SIG-M5 treated with dmso at 0.1 percent for 504 hours (cell line): ENCODE data around the gene HLA-DMB.
A peak's percentile ranks its signal among the peaks of the same experiment; 100 is the strongest.

Experiments
- DNase-seq: peaks from one replicate; lab custom pipeline; 2025; ENCODE audit not compliant: unreplicated experiment; lab: John Stamatoyannopoulos, UW

The HLA-DMB gene

DNA sequence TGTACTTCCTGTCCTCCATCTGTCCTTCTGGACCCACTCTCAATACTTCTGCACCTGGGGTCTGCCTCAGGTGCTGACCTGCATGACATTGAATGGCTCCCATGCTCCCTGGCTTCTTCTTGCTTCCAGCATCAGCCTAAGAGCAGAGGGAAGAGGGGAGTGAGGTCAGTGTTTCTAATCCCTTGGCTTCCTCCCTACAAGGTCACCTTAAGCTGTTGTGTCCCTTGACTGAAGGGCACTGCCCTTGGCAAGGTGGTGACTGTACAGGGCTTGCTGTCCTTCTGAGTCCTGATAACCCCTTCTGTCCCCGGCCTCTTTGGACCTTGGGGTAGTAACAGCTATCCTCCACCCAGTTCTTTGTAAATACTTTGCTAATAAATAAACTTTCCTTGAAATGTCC, 9.6 kb downstream of the HLA-DMB start:
- no peak for DNase-seq

DNA sequence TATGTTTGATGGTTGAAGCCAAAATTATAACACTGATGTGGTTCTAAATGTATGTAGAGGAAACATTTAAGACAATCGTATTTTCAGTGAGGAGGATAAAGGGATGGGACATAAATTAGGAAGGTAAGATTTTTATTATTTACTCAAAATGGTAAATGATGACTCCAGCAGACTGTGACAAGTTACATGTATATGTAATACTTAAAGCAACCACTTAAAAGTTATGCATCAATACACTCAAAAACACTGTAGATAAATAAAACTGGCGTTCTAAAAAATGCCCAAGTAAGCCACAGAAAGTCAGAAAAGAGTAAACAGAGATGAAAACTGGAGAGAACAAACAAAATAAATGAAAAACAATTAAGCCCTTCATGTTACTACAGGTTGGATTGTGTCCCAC, 18.7 kb downstream of the HLA-DMB start:
- DNase-seq = no peak

DNA sequence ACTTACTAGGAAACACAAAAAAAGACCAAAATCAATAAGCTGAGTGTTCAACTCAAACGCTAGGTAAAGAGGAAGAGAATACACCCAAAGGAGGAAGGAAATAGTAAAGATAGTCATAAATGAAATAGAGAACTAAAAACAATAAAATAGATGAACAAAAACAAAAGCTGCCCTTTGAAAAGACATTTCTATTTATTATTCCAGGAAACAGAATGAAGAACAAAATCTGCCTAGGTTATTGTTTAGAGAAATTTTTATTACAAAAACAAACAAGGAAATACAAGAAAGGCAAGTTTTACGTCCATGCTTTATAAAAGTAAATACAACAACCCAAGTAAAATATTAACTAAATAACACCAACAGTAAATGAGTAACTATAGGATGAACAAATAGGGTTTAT, 20.1 kb downstream of the HLA-DMB start:
- peak; percentile 23 for DNase-seq

DNA sequence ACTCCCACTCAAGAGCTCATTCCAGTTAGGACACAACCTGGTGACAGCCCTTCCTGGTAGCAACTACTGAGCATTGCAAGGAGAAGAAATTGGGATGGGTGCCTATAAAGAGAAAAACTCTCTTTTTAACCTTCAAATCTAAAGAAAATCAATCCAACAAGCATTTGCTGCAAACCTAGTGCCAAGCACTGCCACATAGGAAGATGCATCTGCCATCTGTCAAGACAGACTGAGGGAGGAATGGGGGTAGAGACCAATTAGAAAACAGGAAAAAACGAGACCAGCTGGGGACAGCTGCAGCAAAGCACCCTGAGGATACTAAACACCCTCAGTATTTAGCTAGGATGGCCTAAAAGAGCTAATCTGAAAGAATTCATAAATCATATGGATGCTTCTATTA, 27.9 kb downstream of the HLA-DMB start:
- DNase-seq = no peak

DNA sequence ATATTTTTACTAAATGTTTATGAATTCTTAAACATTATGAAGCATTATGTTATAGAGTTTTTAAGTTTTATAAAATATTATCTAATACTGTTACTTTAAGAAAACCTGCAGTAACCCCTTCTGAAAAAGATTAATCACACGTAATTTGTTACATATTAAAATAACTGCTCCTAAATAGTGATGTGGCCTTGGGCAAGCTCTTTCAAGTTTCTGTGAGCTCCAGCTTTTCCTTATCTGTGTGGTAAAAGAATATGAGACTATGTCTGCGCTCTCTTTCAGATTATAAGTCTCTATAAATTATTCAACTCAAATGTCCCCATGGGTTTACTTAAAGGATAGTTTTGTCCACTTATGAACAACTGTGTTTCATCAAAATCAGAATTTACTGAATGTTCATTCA, 31.9 kb downstream of the HLA-DMB start:
- DNase-seq = no peak

DNA sequence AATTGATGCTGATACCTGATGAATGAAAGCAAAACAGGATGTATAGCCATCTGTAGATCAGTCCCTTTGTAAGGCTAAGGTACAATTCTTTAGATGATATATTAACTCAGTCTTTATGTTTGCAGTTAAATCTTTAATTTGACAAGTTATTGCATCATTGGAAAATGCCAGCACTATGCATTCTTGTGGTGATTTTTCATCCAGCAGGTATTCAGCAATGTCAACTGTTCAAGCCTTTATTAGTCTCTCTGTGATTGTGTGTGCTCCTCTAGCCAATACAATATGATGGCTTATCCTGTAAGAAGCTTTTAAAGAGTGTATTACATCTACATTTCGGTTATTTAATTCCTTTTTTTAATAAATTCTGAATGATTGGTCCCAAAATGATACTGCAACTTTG, 34.3 kb downstream of the HLA-DMB start:
- DNase-seq = no peak

DNA sequence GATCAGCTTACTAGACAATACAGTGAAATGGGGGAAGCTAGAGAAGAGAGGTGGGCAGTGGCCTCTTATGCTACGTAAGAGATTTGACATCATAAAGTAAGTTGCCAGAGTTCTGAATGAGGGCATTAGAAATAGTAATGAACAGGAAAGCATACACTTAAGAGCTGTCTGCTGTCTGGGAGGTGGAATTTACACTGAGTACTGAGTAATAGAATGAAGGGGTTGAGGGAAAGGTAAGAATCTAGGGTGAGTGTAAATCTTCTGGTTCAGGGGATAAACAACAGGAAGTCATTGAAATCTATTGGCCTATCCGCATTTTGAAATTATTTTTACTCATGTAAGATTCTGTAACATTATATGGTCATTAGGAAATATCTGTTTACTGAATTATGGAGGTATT, 35.8 kb downstream of the HLA-DMB start:
- no peak for DNase-seq

DNA sequence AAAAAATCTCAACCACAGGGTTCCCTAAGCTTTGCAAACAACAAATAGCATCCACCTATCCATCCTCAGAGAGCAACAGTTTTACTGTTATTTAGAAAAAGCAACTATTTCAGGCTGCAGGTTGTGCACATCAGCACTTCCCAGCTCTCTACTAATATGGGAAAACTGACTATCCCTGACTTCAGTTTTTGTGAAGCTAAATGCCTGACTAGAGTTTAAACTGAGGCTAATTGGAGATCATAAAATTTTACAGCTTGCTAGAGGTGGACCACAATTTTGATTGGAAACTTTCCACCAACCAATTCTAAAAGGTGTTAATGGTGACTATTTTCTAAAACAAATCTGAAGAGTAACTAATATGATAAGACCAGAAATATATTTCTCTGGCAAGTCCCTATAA, 36.9 kb downstream of the HLA-DMB start:
- no peak for DNase-seq

DNA sequence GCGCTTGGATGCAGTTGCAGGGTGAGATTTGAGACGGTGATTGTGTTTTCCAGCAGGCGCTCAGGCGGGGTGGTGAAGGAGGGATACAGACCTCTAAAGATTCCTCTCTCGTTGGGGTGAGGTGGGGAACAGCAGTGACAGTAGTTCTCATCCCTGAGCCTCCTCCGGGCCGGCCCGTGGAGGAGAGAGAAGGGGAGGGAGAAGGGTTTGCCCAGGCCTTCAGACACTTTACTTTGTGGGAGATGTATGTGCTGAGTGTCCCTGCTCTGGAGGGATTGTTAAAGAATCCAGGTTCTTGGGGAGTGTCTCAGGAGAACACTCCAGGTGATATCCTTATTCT, 45.9 kb downstream of the HLA-DMB start:
- DNase-seq = peak; percentile 44

DNA sequence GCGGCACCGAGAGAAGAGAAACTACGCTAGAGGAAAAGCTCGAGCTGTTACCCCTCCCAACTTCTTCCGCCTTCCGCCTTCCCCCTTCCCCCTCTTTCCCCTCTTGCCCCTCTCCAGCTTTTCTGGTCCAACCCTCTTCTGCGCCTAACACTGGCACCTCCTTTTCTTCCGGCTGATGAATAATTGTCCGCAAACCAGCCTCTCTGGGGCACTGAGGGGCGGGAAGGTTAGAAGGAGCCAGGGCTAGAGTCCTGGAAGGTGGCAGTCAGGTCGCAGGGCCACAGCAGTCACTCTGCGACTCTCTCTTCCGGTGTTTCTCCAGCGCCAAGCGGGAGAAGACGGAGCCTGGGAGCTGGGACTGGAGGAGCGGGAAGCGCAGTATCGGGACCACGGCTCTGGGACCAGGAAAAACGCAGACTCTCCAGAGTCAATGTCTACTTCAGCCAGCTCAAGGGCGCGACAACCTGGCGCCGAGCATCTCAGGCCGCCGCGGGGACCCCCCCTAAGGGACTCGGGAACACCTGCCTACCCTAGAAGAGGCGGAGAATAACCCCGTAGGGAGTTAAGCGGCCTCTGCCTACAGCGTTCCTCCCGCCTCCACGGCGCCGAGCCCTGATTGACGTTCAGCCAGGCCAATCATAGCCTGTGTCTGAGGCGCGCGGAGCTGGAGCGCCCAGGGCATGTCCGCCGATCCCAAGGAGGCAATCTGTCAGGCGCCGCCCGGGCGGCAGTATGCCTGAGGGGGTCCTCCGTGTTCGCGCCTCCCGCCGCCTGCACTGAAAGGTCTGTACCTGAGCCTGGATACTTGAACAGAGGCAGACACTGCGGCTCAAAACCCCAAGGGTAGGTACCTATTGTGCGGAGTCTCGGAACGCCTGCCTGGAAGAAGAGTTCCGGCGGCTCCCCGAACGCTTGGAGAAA, 46.5 kb downstream of the HLA-DMB start:
- peak; percentile 79 for DNase-seq

DNA sequence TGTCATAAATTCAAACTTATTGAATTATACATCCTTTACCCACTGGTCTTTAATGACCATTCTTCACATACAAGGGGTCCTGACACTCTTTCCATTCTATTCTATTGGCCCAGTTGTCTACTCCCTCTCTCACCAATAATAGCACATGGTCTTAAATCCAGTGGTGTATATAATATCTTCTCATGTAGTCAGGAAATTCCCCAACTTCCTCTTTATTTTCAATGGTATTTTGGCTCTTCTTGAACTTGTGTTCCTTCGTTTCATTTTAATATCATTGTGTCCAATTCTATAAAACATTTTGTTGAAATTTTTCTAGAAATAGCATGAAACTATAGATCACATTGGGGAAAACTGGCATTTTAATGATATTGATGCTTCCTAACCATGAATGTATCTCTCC, 50.0 kb downstream of the HLA-DMB start:
- DNase-seq = peak; percentile 4

DNA sequence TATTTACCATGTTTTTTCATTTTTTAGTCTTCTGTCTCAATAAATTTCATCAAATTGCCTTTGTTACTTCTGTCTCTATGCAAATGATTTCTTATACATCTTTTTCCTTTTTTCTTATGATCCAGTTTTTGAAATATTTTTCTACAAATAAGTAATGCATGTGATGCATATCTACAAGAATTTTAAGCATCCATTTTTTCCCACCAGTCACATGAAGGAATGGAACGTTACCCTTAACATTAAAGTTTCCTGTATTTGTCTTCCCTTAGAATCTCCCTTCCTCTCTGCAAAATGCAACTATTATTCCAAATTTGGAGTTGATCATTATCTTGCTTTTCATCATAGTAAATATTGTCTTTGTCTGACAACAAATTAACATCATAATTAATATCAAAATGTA, 51.3 kb downstream of the HLA-DMB start:
- DNase-seq = no peak

DNA sequence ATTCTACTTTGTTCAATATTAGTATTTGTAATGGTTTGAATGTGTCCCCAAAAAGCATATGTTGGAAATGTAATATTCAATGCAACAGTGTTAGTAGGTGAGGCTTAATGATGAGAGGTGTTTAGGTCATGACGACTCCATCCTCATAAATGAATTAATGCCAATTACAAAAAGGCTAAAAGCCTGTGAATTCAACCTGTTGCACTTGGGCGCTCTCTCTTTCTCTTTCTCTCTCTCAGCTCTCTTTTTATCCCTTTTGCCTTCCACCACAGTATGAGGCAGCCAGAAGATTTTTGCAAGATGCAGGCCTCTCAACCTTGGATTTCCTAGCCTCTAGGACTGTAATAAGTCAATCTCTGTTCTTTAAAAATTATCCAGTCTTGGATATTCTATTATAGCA, 52.3 kb downstream of the HLA-DMB start:
- no peak for DNase-seq

DNA sequence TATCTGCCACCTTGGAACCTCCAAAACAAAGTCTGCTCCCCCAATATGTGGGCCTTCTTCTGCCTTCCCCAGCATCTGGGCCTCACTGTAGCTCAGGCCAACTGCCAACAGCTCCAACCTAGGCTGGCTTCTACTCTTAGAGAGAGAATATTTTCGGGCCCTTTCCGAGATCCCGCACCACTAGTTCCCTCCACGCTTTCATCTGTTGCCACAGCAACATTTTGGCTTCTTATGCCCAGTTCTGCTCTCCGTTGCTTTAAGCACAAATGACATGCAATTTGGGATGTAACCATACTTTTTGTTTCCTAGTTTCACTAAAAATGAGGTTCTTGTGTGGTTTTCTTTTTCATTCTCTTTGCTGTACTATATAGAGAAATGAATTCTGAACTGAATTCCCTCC, 53.2 kb downstream of the HLA-DMB start:
- no peak for DNase-seq

DNA sequence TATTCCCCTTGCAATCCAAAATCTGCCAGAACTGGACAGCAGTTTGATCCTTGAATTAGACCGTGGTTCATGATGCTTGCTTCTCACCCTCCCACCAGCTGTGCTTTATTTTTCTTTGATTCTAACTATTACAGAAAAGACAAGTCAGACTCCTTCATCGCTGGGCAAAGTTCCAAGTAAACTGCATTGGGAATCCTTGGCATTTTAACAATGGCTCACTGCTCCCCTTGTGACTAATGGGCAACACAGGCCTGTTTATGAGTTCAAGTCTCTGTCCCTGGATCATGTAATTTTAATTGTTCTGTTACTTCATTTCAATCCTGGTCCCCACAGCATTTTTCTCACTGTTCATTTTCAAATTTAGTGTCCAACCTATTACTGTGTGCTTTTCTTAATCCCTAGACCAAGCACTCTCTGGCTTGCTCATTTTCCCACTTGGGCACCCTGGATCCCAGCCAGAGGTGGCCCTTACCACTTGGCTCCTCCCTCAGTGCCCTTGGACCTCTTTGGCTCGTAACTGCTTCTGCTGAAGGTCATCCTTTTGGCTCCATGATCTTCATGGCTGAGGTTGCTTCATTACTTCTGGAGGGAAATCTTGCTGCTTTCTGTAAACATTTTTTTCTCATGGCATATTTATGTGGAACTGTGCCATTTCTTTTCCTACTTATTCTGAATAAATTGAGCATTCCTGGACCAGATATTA, 54.0 kb downstream of the HLA-DMB start:
- DNase-seq = no peak

DNA sequence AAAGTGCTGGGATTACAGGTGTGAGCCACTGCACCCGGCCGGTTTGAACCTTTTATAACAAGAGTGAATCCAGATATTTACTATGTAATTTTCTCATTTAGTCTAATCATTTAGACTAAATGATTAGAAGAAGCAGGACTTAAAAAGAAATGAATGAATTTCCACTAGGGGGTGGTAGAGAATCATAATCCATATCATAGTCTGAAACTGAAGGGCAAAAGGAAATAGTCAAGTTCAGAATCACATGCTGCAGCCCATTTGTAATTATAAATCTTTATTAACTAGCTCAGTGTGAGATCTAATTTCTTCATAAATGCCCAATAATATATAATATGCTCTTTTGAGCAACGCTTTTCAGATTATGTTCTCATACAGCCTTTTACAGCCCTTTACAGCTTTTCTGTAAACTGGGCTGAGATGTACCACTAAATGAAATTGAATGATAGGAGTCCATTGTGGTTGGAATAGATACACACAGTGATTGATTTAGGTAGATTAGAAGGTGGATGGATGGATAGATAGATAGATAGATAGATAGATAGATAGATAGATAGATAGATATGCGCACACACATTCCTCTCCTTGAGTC, 55.0 kb downstream of the HLA-DMB start:
- DNase-seq = peak; percentile 66
